ENCODE results near the gene PFKFB2.
A peak's percentile ranks its signal among the peaks of the same experiment; 100 is the strongest.

The PFKFB2 gene

GRCh38 chr1:207052911-207053769, at the start of gene PFKFB2:
Gene PFKFB2 (plus strand): TSS chr1:207053275. CDS start chr1:207054718, 1,443 bp downstream.
- TF ChIP-seq, protein P1, sequence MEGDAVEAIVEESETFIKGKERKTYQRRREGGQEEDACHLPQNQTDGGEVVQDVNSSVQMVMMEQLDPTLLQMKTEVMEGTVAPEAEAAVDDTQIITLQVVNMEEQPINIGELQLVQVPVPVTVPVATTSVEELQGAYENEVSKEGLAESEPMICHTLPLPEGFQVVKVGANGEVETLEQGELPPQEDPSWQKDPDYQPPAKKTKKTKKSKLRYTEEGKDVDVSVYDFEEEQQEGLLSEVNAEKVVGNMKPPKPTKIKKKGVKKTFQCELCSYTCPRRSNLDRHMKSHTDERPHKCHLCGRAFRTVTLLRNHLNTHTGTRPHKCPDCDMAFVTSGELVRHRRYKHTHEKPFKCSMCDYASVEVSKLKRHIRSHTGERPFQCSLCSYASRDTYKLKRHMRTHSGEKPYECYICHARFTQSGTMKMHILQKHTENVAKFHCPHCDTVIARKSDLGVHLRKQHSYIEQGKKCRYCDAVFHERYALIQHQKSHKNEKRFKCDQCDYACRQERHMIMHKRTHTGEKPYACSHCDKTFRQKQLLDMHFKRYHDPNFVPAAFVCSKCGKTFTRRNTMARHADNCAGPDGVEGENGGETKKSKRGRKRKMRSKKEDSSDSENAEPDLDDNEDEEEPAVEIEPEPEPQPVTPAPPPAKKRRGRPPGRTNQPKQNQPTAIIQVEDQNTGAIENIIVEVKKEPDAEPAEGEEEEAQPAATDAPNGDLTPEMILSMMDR (IDR thresholded peaks at IDR 0.05), result no peak

DNA sequence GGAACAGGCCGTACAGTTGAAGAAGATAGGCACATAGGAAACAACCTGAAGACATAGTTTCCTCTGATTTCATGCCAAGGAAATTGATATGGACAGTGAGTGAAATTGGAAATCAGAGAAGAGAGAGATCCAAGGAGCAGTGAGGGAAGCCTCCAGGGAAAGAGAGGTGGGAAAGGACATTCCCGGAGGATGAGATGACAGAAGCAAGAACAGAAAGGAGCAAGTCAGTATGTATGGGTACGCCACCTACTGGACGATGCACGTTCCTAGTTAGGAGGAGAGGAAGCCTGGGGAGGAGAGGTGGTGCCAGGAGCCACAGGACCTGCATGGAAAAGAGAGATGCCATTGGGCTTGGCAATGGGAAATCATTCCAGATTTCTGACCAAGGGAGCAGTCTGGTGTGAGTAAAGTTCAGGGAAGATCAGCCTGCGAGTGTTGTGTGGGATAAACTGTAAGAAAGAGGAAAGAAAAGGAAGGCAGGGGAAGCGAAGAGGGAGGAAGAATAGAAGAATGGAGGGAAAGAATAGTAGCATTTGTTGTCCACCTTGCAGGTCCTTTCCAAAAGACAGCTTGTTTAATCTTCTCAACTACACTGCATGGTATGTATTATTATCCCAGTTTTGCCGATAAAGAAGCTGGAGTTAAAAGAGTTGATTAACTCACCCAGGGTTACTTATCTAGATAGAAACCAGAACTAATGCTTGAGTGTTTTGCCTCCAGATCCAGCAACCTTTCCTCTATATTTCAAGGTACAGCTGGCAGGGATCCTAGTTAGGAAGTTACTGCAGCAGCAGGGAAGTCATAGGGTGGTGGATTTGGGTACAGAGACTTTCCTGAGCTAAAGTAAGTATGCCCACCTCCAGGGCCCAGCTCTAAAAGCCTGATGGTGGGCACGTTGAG, 47.9 kb upstream of the PFKFB2 start:
- TF ChIP-seq, protein P1 (IDR thresholded peaks at IDR 0.05), result peak; percentile 91

GRCh38 chr1:207006083-207006482, 47.0 kb upstream of the PFKFB2 start:
- TF ChIP-seq, protein P1 (IDR thresholded peaks at IDR 0.05), result no peak

DNA sequence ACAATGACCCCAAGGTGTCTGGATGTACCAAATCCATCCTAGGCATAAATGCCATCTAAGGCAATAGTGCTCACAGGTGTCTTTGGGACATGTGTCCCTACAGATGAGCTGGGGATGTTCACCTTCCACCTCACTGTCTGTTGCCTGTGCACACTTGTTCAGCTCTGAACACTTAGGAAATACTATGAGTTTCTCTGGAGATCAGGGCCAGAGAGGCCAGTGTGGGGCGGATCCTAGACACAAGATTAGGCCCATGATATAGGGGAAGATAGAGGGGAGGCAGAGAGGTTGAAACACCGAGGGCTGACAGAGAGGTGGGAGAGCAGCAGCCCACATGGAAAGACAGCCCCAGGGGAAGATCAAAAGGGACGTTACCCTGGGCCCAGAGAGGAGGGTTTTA, 46.2 kb upstream of the PFKFB2 start:
- TF ChIP-seq, protein P1 (IDR thresholded peaks at IDR 0.05), result no peak

DNA sequence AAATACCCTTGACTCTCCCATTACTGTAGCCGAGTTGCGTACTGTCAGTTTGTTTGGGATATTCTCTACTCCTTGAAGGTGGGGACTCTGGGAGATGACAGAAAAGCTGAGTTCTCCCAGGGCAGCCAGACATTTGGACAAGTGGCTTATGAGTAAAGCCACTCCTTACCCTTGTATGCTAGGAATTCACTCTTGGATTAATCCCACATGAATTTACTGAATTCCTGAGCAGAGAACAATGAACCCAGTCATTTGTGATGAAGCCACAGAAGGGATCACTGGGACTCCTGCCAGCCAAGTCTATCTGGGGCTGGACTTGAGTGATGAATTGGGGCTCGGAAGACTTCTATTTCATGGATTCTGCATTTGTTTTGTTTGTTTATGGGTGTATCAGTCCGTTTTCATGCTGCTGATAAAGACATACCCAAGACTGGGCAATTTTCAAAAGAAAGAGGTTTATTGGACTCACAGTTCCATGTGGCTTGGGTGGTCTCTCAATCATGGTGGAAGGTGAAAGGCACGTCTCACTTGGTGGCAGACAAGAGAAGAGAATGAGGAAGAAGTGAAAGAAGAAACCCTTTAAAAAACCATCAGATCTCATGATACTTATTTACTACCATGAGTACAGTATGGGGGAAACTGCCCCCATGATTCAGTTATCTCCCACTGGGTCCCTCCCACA, 45.6 kb upstream of the PFKFB2 start:
- TF ChIP-seq, protein P1 (IDR thresholded peaks at IDR 0.05), result no peak

- TF ChIP-seq, protein P1 (IDR thresholded peaks at IDR 0.05), result no peak
Measured at GRCh38 chr1:207009182-207009850, 43.8 kb upstream of the PFKFB2 start.

- TF ChIP-seq, protein P1 (IDR thresholded peaks at IDR 0.05), result no peak
Measured at GRCh38 chr1:207009945-207010344, 43.1 kb upstream of the PFKFB2 start.

Data from LNCAP (cell line).